ENCODE measurements around the gene TNFRSF12A.

The TNFRSF12A gene

DNA sequence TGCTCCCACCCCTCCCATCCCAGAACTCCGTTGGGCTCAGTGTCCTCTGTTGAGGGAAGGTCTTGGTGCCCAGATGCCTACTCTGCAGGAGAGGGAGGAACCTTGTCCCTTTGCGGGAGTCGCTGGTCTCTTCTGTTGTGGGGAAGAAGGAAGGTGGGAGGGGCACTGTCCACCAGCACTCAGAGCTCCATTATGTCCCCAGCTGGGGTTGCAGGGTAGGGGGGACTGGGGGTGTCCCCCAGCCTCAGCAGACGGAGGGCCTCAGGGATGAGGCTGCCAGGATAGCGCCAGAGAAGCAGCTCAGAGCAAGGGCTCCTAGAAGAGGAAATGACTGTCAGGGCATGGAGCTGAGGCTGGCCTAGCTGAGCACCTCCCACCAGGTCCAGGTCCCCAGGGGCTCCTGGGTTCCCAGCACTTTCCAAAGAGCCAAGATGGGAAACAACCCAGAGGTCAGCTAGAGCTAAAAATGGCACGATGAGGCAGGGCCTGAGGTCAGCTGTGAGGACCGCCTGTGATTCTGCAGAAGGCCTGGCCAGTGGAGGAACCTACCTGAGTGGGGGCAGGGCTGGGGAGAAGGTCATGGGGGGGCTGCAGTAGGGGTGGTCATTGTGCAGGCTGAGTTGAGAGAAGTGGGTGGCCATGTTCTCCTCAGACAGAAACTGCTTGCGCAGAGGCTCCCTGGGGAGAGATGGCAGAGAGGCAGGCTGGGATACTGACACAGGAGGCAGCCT is 2.7 kb downstream of the TNFRSF12A start:
- peak overlapping the region; percentile 90 for H3K27ac Mint-ChIP-seq
- H3K9me3 Mint-ChIP-seq = no peaks in the 10 kb centered on the region
- peaks cover 20% of the 10 kb centered on the region for H3K27me3 Mint-ChIP-seq
- H3K36me3 Mint-ChIP-seq (ENCODE audit: low read depth) = peaks cover 49% of the 10 kb centered on the region
- intact Hi-C loops (cut with micrococcal nuclease) = no loop called here
- H3K4me3 Mint-ChIP-seq = peak overlapping the region; percentile 81
- peaks cover 67% of the 10 kb centered on the region for H3K4me1 Mint-ChIP-seq (ENCODE audit: low read depth)

DNA sequence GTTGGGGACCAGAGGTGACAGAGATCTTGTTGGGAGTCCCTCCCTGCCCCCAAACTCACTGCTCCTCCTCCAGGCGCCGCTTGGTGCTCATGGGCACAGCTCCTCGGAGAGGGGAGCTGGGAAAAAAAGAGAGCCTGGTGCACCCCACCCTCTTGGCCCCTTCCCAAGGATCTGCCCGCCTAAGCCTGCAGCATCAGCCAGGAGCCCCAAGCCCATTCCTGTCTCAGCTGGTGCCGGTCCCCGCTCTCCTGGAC is 3.2 kb downstream of the TNFRSF12A start:
- H3K27me3 Mint-ChIP-seq = peaks cover 17% of the 10 kb centered on the region
- peak overlapping the region; percentile 81 for H3K4me3 Mint-ChIP-seq
- peak overlapping the region; percentile 90 for H3K27ac Mint-ChIP-seq
- intact Hi-C loops (cut with micrococcal nuclease) = no loop called here
- peaks cover 50% of the 10 kb centered on the region for H3K36me3 Mint-ChIP-seq (ENCODE audit: low read depth)
- H3K4me1 Mint-ChIP-seq (ENCODE audit: low read depth) = peaks cover 67% of the 10 kb centered on the region
- no peaks in the 10 kb centered on the region for H3K9me3 Mint-ChIP-seq

DNA sequence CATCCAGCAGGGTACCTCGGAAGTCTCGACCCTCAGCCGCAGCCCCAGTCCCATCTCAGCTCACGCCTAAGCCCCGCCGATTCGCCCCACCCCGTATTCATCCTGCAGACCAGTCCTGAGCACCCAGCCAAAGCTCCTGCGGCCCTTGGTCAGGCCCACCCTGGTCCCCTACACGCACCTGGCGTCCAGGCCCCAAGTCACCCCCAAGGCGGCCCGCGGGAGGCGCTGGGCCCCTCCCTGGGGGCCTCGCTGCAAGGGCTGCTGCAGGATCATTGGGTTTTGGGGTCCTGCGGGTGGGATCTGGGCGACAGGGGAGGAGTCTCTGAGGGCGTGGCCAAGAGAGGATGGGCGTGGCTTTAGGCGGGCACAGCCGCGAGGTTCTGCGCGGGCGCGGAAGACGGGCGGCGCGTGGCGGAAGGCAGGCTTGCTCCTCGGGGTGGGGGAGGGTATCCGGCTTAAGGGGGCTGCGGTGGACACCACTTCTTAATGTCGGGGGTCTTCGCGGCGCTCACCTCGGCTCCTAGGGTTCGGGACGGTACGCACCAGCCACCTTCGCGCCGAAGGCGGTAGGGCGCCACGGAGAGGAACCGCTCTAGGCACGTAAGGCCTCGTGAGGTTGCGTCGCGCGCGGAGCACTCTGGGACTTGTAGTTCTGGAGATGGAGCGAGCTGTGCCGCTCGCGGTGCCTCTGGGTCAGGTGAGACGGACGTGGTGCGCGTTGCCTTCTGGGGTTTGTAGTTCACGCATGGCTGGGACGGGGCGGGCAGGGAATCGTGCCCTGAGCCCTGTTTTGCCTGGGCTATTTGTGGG is 3.7 kb downstream of the TNFRSF12A start, which contains the start of the genes HCFC1R1 and THOC6:
Gene HCFC1R1 (minus strand): TSS at position 274 of the 810 bp plus-strand sequence. CDS start 1 bp downstream, at position 273.
Gene THOC6 (plus strand): TSS at position 367 of the 810 bp plus-strand sequence. CDS start 292 bp downstream, at position 659.
- Mint-ChIP-seq H3K9me3 (no peaks in the 10 kb centered on the region), H3K36me3 (ENCODE audit: low read depth) (peaks cover 50% of the 10 kb centered on the region), H3K4me1 (ENCODE audit: low read depth) (peaks cover 68% of the 10 kb centered on the region), H3K4me3 (peak within 1 kb of the TSS; percentile 81), H3K27ac (peak within 1 kb of the TSS; percentile 90), H3K27me3 (peaks cover 17% of the 10 kb centered on the region)
- intact Hi-C loops (cut with micrococcal nuclease) = no loop called here

- Mint-ChIP-seq H3K27ac (no peak overlapping the region), H3K4me1 (ENCODE audit: low read depth) (peaks cover 71% of the 10 kb centered on the region), H3K36me3 (ENCODE audit: low read depth) (peaks cover 49% of the 10 kb centered on the region), H3K27me3 (peaks cover 22% of the 10 kb centered on the region), H3K4me3 (no peak overlapping the region), H3K9me3 (no peaks in the 10 kb centered on the region)
- intact Hi-C loops (cut with micrococcal nuclease) = no loop called here
Observed at GRCh38 chr16:3025032-3026002, 5.1 kb downstream of the TNFRSF12A start.

- no peak overlapping the region for H3K4me3 Mint-ChIP-seq
- intact Hi-C loops (cut with micrococcal nuclease) = no loop called here
- no peak overlapping the region for H3K27ac Mint-ChIP-seq
- peaks cover 46% of the 10 kb centered on the region for H3K36me3 Mint-ChIP-seq (ENCODE audit: low read depth)
- peaks cover 75% of the 10 kb centered on the region for H3K4me1 Mint-ChIP-seq (ENCODE audit: low read depth)
- peaks cover 28% of the 10 kb centered on the region for H3K27me3 Mint-ChIP-seq
- H3K9me3 Mint-ChIP-seq = no peaks in the 10 kb centered on the region
Observed at GRCh38 chr16:3026003-3026378, 5.8 kb downstream of the TNFRSF12A start.

- no peak overlapping the region for H3K27ac Mint-ChIP-seq
- no peak overlapping the region for H3K4me3 Mint-ChIP-seq
- H3K36me3 Mint-ChIP-seq (ENCODE audit: low read depth) = peaks cover 46% of the 10 kb centered on the region
- no peaks in the 10 kb centered on the region for H3K9me3 Mint-ChIP-seq
- H3K4me1 Mint-ChIP-seq (ENCODE audit: low read depth) = peaks cover 75% of the 10 kb centered on the region
- H3K27me3 Mint-ChIP-seq = peaks cover 36% of the 10 kb centered on the region
- intact Hi-C loops (cut with micrococcal nuclease) = no loop called here
Observed at GRCh38 chr16:3026609-3027488, 6.7 kb downstream of the TNFRSF12A start.

GRCh38 chr16:3027489-3027795 is 7.3 kb downstream of the TNFRSF12A start:
- Mint-ChIP-seq H3K9me3 (no peaks in the 10 kb centered on the region), H3K36me3 (ENCODE audit: low read depth) (peaks cover 46% of the 10 kb centered on the region), H3K4me1 (ENCODE audit: low read depth) (peaks cover 75% of the 10 kb centered on the region), H3K27me3 (peaks cover 42% of the 10 kb centered on the region), H3K4me3 (no peak overlapping the region), H3K27ac (no peak overlapping the region)
- intact Hi-C loops (cut with micrococcal nuclease) = no loop called here

- H3K27me3 Mint-ChIP-seq = peaks cover 49% of the 10 kb centered on the region
- peak overlapping the region; percentile 44 for H3K4me3 Mint-ChIP-seq
- no peaks in the 10 kb centered on the region for H3K9me3 Mint-ChIP-seq
- H3K36me3 Mint-ChIP-seq (ENCODE audit: low read depth) = peaks cover 39% of the 10 kb centered on the region
- no peak overlapping the region for H3K27ac Mint-ChIP-seq
- H3K4me1 Mint-ChIP-seq (ENCODE audit: low read depth) = peaks cover 75% of the 10 kb centered on the region
- intact Hi-C loops (cut with micrococcal nuclease) = no loop called here
Observed at GRCh38 chr16:3027983-3028715, 8.0 kb downstream of the TNFRSF12A start.

GRCh38 chr16:3028716-3029319 is 8.7 kb downstream of the TNFRSF12A start:
- Mint-ChIP-seq H3K4me3 (peak overlapping the region; percentile 24), H3K27me3 (peaks cover 55% of the 10 kb centered on the region), H3K27ac (peak overlapping the region; percentile 37), H3K36me3 (ENCODE audit: low read depth) (peaks cover 36% of the 10 kb centered on the region), H3K4me1 (ENCODE audit: low read depth) (peaks cover 75% of the 10 kb centered on the region), H3K9me3 (no peaks in the 10 kb centered on the region)
- intact Hi-C loops (cut with micrococcal nuclease) = no loop called here

GRCh38 chr16:3029491-3030221 is 9.5 kb downstream of the TNFRSF12A start:
- no peaks in the 10 kb centered on the region for H3K9me3 Mint-ChIP-seq
- H3K36me3 Mint-ChIP-seq (ENCODE audit: low read depth) = peaks cover 29% of the 10 kb centered on the region
- H3K27me3 Mint-ChIP-seq = peaks cover 64% of the 10 kb centered on the region
- intact Hi-C loops (cut with micrococcal nuclease) = no loop called here
- H3K4me3 Mint-ChIP-seq = peak overlapping the region; percentile 24
- H3K4me1 Mint-ChIP-seq (ENCODE audit: low read depth) = peaks cover 78% of the 10 kb centered on the region
- peak overlapping the region; percentile 53 for H3K27ac Mint-ChIP-seq

GRCh38 chr16:3030222-3031212 is 10.3 kb downstream of the TNFRSF12A start:
- peaks cover 72% of the 10 kb centered on the region for H3K27me3 Mint-ChIP-seq
- H3K4me1 Mint-ChIP-seq (ENCODE audit: low read depth) = peaks cover 81% of the 10 kb centered on the region
- no peak overlapping the region for H3K4me3 Mint-ChIP-seq
- intact Hi-C loops (cut with micrococcal nuclease) = no loop called here
- H3K27ac Mint-ChIP-seq = peak overlapping the region; percentile 53
- peaks cover 25% of the 10 kb centered on the region for H3K36me3 Mint-ChIP-seq (ENCODE audit: low read depth)
- H3K9me3 Mint-ChIP-seq = no peaks in the 10 kb centered on the region
